ENCODE measurements around the gene KAT14.

DNA sequence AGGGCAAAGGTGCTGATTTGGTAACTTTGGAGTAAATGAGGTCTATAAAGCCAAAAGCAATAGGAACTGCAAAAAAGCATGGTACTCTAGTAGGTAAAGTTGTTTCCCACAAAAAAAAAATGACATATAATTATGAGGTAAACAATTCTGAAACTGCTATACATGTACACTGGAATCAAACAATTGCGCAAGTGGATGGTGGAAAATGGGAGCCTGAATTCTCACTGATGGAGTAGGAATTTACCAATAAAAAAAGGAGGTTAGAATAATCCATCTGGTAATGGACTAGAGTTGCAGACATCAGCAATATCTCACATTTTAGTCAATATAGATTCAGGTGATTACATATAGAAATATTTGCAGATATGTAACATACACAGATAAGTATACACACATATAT lies 5.0 kb upstream of the KAT14 start:
- TF ChIP-seq, protein P1, sequence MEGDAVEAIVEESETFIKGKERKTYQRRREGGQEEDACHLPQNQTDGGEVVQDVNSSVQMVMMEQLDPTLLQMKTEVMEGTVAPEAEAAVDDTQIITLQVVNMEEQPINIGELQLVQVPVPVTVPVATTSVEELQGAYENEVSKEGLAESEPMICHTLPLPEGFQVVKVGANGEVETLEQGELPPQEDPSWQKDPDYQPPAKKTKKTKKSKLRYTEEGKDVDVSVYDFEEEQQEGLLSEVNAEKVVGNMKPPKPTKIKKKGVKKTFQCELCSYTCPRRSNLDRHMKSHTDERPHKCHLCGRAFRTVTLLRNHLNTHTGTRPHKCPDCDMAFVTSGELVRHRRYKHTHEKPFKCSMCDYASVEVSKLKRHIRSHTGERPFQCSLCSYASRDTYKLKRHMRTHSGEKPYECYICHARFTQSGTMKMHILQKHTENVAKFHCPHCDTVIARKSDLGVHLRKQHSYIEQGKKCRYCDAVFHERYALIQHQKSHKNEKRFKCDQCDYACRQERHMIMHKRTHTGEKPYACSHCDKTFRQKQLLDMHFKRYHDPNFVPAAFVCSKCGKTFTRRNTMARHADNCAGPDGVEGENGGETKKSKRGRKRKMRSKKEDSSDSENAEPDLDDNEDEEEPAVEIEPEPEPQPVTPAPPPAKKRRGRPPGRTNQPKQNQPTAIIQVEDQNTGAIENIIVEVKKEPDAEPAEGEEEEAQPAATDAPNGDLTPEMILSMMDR (IDR thresholded peaks at IDR 0.05) = no peak
- no peak for TF ChIP-seq POLR2A (IDR thresholded peaks at IDR 0.05)
- no peak for TF ChIP-seq EP300 (IDR thresholded peaks at IDR 0.05)

All from gastroesophageal sphincter (tissue), 3 donors.